OCI-LY7 (cell line): Measurements from ENCODE around the gene SERINC2. TPM values are rescaled to one million over a fixed set of nuclear protein-coding genes. Genes with fewer than 3 reads are reported as not detected.

Source experiments
- BruUV-seq: library from RNA; stranded (reverse); fragments of 400-500 nt; replicated peaks from 2 replicates; lab custom pipeline; 2021; lab: Mats Ljungman, UMichigan
- CTCF ChIA-PET: fragments of 300-600 bp; sonication (Branson Sonifier 250); formaldehyde crosslinking; loops from one replicate; lab custom pipeline; 2022; ENCODE audit warnings: antibody characterized with exemption; ENCODE audit not compliant: unreplicated experiment; lab: Charles Lee
- POLR2A ChIA-PET: fragments of 300-600 bp; sonication (Branson Sonifier 250); formaldehyde crosslinking; loops from one replicate; lab custom pipeline; 2022; ENCODE audit warnings: antibody characterized with exemption; lab: Charles Lee
- DNase-seq: peaks from one replicate; pipeline ENCODE4 v3.0.0-alpha.2; 2015; ENCODE audit warnings: low spot score
- H2AFZ ChIP-seq: fragments of 200-600 bp; sonication (generic), shearing (Covaris generic); 2 replicates; pipeline ENCODE4 v1.6.1; 2014; ENCODE audit warnings: mild to moderate bottlenecking, antibody characterized with exemption, low read length, moderate library complexity
- H3K27ac ChIP-seq: fragments of 200-600 bp; sonication (generic); 2 replicates; pipeline ENCODE4 v1.5.1; 2014; ENCODE audit warnings: mixed run types, low read depth, mild to moderate bottlenecking, moderate library complexity, low read length, inconsistent platforms; ENCODE audit not compliant: poor library complexity, severe bottlenecking
- H3K36me3 ChIP-seq: fragments of 200-600 bp; sonication (generic); 2 replicates; pipeline ENCODE4 v1.6.1; 2014; ENCODE audit warnings: mild to moderate bottlenecking, antibody characterized with exemption, low read length, moderate library complexity, mixed read lengths; ENCODE audit not compliant: insufficient read depth
- H3K4me1 ChIP-seq: fragments of 200-600 bp; sonication (generic); 2 replicates; pipeline ENCODE4 v1.5.1; 2014; ENCODE audit warnings: mild to moderate bottlenecking, low read length; ENCODE audit not compliant: insufficient read depth, poor library complexity, severe bottlenecking
- H3K4me2 ChIP-seq: fragments of 200-600 bp; sonication (generic); 2 replicates; pipeline ENCODE4 v1.6.1; 2014; ENCODE audit warnings: mild to moderate bottlenecking, low read length
- H3K4me3 ChIP-seq: fragments of 200-600 bp; sonication (generic); 2 replicates; pipeline ENCODE4 v1.5.1; 2014; ENCODE audit warnings: mild to moderate bottlenecking, low read depth, low read length; ENCODE audit not compliant: poor library complexity, severe bottlenecking
- H3K79me2 ChIP-seq: fragments of 200-600 bp; sonication (generic); 2 replicates; pipeline ENCODE4 v1.6.1; 2016; ENCODE audit warnings: low read depth, mild to moderate bottlenecking, low read length, moderate library complexity, mixed read lengths; ENCODE audit not compliant: insufficient read depth
- H3K9me2 ChIP-seq: fragments of 200-600 bp; sonication (generic); 2 replicates; pipeline ENCODE4 v1.6.1; 2016; ENCODE audit warnings: mild to moderate bottlenecking, low read length, mixed read lengths; ENCODE audit not compliant: insufficient read depth
- H3K9me3 ChIP-seq: fragments of 200-600 bp; sonication (generic); 2 replicates; pipeline ENCODE4 v1.6.1; 2014; ENCODE audit warnings: mild to moderate bottlenecking, mixed run types, low read length, mixed read lengths
- H4K20me1 ChIP-seq: fragments of 200-600 bp; sonication (generic); 2 replicates; pipeline ENCODE4 v1.6.1; 2014; ENCODE audit warnings: mild to moderate bottlenecking, antibody characterized with exemption, low read length, moderate library complexity, mixed read lengths; ENCODE audit not compliant: insufficient read depth
- CTCF ChIP-seq: fragments of 200-600 bp; sonication (generic); conservative IDR thresholded peaks from 2 replicates; pipeline ENCODE4 v1.5.1; 2014; ENCODE audit warnings: mild to moderate bottlenecking, antibody characterized with exemption, low read length, moderate library complexity, mixed read lengths
- EZH2phosphoT487 ChIP-seq: fragments of 200-600 bp; sonication (generic); IDR thresholded peaks from 2 replicates; pipeline ENCODE4 v1.6.1; 2018; ENCODE audit warnings: low read depth, borderline replicate concordance, mild to moderate bottlenecking, mixed run types, antibody characterized with exemption, low read length, moderate library complexity, mixed read lengths
- intact Hi-C: fragments of 100-400 bp; cut with micrococcal nuclease; formaldehyde crosslinking; loops from one replicate; pipeline ENCODE4 v1.10.0; 2022; ENCODE audit not compliant: unreplicated experiment
- total RNA-seq, 2 experiments: library from RNA; depleted of rRNA in 1 of 2; stranded (reverse); fragments of >200 nt in 1 of 2; shearing (Covaris generic) in 1 of 2; gene quantifications; 2 replicates each; pipeline ENCODE4 v1.2.3, GENCODE V29; 2014 to 2022

SERINC2 gene
- total RNA-seq, 2 experiments from 2014 or later, result 3.5 to 11.1 TPM

- Histone ChIP-seq H3K9me2 (no peaks in the 10 kb centered on the region), H3K79me2 (no peaks in the 10 kb centered on the region), H3K4me1 (peaks cover 30% of the 10 kb centered on the region), H3K27ac (no peak overlapping the region), H2AFZ (no peak overlapping the region), H3K4me2 (peak overlapping the region; percentile 81; the same call in 1 of the 2 replicates), H3K4me3 (no peak overlapping the region), H3K9me3 (no peaks in the 10 kb centered on the region), H4K20me1 (no peaks in the 10 kb centered on the region), H3K36me3 (no peaks in the 10 kb centered on the region)
- ChIA-PET POLR2A (no interaction called here), CTCF (interaction anchor here (0.5 kb wide), 1 partner anchor 129 kb away, joined by 3 read pairs; the partner anchor contains the start of genes SNRNP40 and ZCCHC17)
- no peak for TF ChIP-seq EZH2phosphoT487
- 0 out of 2 replicates have a peak, but pooled peaks have one; percentile 16 for TF ChIP-seq CTCF
- intact Hi-C loops, result no loop called here
- no peak for DNase-seq
- BruUV-seq, result no TSS peak
Observed at GRCh38 chr1:31425301-31426081, 12.5 kb downstream of the SERINC2 start.

- Histone ChIP-seq H3K9me3 (no peaks in the 10 kb centered on the region), H4K20me1 (no peaks in the 10 kb centered on the region), H3K4me2 (no peak overlapping the region), H3K36me3 (no peaks in the 10 kb centered on the region), H2AFZ (no peak overlapping the region), H3K4me1 (peaks cover 30% of the 10 kb centered on the region), H3K27ac (no peak overlapping the region), H3K79me2 (no peaks in the 10 kb centered on the region), H3K9me2 (no peaks in the 10 kb centered on the region), H3K4me3 (no peak overlapping the region)
- DNase-seq, result no peak
- intact Hi-C loops, result no loop called here
- no TSS peak for BruUV-seq
- ChIA-PET POLR2A (no interaction called here), CTCF (no interaction called here)
- TF ChIP-seq EZH2phosphoT487, result no peak
- no peak for TF ChIP-seq CTCF
Observed at GRCh38 chr1:31426249-31426922, 13.4 kb downstream of the SERINC2 start.
